Stimulated activated CD4-positive, alpha-beta T cell treated with anti-CD3 and anti-CD28 coated beads, TNF-alpha, amount 100 ng/mL, for 4 hours (primary cell): ENCODE data around the gene C3orf20.
"Not testable (repeated sequence)": the region's sequence is repeated elsewhere in the genome, so short reads cannot be mapped to it uniquely, and the experiment has no call there.

Experiments used
- DNase-seq, 3 experiments: peaks; one replicate each; pipeline ENCODE4 v3.0.0-alpha.2; 2020; ENCODE audit warnings: low read depth in 3 of 3

The C3orf20 gene

DNA sequence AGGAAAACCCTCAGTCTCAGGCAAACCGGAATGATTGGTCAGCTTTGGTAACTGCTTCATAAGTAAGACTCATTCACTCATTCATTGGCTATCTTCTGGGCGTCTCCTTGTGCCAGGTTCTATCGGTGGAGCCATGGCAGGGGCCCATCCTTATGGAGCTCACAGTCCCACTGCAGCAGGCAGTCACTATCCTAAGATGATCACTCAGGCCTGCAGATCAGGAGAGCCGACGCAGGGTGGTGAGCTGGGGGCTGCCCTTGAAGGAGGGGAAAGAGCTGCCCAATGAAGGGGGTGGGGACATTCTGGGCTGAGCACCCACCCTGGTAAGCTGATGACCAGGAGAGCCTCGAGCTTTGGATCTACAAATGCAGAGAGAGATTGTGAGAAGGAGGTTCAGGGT lies 123.3 kb downstream of the C3orf20 start:
- no peak for DNase-seq

DNA sequence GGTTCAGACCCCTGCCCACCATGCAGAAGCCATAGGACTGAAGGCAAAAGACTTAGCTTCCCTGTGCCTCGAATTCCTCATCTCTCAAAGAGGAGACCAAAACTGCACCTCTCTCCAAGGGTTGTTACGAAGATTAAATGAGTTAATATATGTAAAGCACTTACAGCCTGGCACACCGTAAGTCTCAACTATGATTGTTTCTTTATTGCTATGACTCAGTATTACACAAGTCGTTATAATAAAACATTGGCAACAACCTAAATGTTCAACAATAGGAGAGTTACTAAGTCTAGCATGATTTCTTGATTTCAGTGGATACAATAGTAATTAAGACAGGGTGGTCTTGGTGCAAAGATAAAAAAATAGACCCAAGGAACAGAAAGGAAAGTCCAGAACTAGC lies 124.2 kb downstream of the C3orf20 start:
- no peak for DNase-seq

DNA sequence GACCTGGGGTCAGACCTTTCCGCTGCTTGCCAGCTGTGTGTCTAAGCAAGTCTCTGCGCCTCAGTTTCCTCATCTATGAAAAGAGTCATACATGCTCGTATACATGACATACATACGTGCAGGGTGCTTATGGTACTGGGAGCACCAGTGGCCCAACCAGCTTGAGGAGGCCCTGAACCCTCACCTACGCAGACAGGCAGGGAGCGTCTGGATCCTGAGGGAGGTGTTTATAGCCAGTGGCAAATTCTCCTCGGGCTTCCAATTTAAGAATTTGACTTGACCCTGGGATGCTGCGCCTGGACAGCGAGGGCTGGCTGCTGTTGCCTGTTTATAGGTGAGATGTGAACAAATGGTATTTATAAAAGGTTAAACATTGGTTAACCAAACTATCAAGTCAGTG lies 126.1 kb downstream of the C3orf20 start:
- DNase-seq = no peak

DNA sequence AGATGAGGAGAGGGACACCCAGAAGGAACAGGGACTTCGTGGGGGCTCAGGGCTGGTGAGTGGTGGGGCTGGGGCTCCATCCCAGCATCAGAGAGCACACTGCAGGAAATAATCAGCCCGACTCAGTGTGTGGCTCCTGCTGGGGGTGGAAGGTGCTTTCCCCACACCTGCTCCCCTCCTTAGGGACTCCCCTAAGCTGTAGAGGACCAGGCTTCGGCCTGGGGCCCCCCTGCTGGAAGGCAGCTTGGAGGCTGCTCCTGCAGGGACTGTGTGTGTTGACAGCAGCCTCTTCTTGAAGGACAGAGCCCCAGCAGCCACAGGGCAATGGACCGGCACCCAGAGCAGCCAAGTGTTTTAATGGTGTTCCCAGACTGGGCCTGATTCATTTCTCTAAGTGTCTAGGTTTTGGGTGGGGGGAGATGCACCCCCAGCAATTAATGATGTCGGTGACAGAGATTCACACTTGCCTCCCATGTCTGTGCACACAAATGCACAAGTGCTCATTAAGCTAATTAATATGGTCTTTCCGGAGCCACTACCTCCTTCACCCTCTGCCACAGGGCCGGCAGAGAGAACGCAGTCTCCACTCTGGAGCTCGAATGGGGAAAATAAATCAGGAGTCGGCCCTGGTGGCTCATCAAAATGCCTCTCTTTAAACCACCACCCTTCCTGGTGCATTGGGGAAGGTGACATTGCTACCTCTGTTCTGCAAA lies 126.9 kb downstream of the C3orf20 start:
- DNase-seq = no peak

DNA sequence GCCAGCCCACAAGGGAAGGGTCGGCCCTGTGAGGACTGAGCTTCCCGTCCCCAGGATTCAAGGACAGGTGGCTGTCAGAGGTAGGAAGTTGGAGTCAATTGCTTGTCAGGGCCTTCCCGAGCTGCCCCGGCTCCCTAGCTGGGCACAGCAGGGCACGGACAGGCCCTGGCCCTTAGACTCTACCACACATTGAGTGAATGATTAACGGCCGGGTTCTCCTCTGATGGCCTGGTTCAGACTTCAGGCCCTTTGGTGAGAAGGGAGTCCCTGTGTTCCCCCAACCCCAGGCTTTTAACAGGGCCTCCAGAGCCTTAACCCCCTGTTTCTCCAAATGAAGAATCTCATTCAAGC lies 127.4 kb downstream of the C3orf20 start:
- no peak for DNase-seq

DNA sequence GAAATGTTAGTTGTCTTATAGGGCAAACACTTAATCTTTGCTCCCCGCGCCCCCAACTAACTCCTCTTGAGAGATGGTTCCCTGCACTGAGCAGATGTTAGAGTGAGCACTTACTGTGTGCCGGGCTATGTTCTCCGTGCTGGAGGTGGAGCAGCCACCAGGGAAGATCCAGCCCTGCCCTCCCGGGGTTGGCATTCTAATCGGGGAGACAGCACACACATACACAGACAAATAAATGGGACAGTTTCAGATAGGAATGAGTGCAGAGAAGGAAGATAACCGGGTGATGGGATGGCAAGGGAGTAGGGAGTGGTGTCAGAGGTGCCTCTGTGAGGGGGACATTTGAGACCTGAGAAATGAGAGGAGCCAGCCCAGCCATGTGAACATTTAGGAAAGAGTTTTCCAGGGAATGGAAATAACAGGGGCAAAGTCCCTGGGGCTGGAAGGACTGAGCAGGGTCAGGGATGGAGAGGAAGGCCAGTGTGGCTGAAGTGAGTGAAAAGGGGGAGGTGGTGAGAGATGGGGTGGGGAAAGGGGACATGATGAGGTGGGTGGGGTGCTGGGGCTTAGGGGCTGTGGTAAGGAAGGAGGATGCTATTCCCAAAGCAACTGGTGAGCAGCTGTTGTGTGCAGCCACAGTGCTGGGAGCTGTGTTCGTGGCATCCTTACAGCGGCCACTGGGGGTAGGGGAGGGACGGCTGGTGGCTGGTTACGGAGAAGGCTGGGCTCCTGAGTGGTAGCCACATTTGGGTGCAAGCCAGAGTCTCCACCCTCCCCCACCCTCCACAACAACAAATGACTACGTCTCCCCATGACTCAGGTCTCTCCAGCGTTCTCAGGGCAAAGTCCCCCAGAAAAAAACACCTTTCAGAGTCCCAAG lies 128.4 kb downstream of the C3orf20 start:
- DNase-seq = no peak

DNA sequence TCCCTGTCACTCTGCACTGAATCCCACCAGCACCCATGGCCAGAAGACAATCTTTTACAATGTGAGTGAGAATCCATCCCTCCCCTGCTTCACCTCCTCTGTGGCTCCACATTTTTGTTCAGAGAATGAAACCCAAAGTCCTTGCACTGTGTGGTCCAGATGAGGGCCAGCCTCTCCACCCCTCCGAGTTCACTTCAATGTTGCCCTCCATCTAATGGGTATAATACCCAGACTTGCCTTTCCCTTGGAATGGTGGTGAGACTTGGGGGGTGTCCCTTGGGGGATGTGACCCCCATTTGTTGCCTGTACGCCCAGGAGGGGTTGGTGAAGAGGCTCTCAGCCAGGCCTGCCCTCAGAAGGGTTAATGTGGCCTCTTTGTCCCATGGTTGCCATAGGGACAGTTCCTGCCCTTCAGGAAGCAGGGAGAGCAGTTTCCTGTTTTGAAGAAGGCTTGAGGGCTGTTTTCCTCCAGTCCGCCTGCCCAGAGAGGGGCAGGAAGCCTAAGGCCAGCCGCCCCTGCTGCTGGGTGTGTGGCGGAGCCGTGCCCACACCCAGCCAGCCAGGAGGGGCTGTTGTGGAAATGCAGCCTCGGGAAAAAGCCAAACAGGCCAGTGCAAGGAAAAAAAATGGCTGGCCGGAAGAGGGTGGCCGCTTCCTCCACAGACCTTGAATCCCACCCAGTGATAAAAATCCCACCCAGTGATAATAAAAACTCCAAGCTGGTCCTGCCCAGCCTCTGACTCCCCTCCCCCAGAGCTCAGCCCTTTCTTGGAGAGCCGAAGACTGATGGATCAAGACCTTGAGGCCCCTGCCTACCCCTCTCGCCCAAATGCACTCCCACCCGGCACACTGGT lies 129.3 kb downstream of the C3orf20 start:
- DNase-seq = no peak

DNA sequence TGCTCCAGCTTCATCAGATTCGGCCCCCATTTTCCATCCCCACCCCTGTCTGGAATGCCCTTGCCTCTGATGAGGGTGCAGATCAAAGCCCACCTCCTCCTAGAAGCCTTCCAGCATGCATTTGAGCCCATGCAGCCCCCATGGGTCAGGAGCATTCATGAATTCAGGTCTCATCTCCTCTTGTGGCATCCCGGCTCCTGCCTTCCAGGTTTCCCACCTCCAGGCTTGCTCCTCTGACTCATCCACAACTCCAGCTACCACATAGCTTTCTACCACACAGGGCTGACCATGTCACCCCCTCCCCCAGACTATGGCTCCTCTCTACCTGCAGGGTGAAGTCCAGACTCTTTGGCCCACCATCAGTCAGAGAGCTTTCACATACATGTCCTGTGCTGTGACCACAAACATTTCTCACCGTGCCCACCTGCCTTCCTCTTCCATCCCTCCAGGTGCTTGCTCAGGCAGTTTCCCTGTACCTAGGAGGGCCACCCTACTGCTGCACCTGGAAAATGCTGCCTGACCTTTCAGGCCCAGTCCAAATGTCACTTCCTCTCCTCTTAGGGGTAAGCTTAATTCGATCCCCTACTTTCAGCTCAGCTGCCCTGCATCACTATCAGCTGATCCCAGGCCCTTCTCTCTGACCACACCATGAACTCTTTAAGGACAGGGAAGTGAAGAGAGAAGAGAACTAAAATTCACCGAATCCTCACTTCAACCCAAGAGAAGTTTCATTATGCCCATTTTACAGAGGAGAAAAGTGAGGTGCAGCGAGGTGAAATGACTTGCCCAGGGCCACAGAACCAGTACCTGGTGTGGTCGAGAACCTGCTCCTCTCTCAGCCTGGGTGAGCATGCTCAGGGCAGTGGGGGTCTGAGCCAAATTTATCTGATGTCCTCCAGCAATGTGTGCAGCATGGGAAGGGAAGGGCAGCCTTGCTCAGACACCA lies 130.2 kb downstream of the C3orf20 start:
- no peak for DNase-seq

DNA sequence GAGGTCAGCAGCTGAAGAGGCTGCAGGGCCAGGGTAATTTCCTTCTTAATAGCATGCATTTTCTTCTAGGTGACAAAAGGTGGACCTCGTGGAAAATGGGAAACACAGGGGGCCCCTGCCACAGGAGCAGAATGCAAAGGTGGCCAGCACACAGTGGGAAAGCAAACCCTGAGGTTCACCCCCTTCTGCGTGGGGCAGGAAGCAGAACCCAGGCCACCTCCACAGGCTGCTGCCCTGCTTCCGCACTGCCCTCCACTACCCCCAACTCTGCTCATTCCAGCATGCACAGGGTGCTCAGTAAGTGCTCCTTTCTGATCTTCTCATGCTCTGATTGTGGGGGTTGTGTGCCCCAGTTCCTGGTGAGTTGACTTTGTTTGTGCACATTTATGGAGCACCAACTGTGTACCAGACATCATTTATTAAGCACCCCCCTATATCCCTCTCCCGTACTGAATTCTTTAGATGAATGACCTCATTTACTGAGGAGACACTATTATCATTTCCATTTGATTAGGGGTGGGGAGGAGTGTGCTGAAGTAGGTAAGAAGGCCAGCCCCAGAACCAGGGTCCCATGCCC lies 131.1 kb downstream of the C3orf20 start:
- no peak for DNase-seq

DNA sequence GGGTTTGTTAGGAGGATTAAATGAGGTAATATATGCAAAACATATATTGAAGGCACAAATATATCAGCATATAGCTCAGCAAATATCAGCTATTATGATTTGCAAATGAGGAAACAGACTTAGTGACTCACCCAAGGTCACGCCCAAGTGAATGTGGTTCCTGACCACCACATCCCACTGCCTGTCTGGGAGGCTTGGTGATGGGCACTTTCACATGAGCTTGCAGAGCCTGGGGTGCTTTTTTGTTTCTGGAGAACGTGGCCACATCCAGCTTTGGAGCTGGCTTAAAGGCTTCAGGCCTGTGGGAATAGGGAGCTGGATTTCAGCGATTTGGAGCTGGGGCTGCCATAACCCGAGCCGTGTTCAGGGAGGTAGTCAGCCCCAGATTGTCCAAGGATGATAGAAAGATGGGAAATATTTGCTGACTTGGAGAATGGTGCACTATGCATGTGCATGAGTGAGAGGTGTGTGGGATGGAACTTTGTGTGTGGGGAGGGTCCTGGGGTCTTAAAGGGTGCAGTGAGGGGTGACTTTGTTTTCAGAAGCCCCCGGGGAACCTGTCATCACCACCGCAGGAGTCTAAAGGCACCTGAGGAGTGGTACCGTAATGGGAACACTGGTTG lies 131.8 kb downstream of the C3orf20 start:
- DNase-seq = no peak

DNA sequence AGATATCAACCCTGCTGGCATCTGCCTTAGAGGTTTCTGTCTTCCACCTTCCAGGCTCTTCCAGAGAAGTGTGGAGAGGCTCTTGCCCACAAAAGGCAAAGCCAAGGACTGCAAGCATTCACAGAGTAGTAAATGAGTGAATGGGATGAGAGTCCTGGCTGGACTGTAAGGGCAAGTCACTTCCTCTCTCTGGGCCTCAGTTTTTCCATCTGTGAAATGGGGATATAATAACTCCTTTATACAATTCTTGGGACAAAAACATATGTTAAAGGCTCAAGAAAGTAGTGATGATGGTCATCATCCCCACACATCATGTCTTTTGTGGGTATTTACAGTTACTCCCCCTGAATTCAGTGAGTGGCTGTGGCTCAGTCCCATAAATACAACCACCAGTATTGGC lies 133.1 kb downstream of the C3orf20 start:
- DNase-seq = no peak

DNA sequence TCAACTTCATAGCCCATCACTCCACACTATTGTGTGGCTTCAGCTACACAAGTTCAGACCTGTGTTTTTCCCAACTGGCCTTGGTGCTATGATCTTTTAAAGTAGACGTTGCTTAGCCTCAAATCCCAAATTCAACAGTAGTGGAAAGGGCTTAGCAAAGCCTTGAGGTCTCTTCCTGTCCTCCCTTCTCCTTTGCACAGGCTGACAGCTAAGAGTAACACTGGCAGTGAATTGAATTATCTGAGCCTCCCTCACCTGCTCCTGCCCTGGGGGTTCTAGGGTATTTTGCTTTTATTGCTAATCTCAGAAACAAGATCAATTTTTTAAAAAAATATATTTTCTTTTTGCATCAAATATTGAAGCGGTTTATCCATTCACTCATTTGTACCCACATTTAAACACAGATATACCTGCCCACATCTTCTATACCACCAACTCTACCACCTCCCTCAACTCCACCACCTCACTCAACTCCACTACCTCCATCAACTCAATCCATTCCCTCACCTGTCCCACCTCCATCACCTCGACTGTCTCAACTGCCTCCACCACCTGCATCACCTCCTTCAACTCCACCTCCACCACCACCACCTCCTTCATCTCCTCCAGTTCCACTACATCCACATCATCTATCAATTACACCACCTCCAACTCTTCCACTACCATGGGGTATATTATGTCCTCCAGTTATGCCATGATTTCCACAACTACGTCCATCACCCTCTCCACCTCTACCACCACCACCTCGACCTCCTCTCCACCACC lies 133.7 kb downstream of the C3orf20 start:
- no peak for DNase-seq

DNA sequence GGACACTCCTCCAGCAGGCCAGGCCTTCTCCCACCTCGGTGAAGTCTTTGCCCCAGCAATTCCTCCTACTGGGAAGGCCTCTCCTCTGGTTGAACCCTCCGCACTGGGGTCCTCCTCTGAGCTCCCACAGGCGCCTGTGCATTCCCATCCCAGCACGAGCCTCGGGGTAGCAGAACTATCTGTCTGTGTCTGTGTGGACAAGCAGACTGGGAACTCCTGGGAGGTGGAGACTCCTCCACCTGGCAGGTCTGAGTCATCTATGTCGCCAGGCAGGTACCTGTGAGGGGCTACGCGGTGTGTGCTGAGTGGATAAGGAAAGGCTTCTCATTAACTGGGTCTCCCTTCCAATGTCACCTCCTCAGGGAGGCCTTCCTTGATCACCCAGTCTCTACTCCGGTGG lies 134.7 kb downstream of the C3orf20 start:
- DNase-seq = not testable (repeated sequence)

DNA sequence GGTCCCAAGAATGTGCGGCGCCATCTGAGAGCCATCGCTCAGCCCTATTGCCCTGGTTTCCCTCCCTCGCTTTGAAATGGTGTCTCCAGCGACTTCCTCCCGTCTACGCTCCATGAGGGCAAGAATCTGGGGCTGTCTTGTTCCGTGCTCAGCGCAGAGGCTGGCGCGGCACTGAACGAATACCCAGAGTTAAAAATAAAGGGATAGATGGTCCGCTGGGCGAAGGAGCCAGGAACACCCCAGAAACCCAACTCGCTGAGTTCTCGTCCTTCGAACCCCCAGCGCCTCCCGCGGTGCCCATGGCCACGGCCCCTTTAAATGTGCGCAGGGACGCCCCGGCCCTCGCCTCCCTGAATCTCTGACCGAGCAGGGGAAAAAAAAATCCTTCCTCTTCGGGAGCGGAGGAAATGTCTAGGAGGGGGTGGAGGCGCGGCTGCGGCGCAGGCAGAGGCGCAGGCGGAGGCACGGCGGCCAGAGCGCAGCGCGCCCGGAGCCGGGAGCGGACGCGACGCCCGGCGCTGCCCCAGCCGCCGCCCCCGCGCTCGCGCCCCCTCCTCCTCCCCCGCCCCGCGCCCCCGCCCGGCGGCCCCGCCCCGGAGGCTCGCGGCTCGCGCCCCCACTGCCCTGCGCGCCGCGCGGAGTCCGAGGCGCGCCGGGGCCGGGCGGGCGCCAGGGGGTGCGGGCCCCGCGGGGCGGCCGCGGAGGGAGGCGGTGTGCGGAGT lies 135.3 kb downstream of the C3orf20 start:
- no peak for DNase-seq

DNA sequence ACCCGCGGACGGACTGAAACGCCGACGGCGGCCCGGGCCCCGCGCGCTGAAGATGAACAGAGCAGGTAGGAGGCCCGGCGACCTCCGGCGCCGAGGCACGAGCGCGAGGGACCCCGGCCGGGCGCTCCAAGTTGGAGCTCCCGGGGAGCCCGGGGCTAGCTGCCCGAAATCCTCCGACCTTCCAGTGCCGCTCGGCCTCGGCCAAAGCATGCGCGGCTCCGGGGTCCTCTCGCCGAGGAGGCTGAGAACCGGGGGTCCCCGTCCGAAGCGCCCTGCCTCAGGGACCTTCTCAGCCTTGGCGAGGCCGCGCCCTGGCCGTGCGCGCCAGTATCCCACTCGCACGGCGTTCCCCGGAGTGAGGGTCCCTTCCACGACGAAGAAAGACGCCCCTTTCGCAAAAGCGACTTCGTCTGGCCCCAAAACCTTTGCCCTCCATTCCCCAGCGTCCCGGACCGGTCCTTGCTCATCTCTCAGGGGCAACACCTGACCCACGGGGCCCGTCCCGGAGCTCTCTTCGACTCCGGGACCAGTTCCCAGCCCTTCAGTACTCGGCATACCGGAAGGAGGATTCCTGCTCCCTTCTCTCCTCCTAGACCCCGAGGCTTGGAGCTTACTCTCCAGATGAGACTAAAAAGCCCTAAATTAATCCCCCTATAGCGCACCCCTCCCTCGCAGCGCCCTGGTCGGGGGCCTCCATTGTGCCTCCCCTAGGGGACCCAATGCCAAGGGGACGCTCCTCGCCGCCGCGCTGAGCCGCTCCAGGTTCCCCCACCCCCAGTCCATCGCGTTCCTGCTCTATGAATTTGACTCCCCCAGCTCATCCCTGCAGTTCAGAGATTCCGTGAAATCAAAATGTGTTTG lies 136.1 kb downstream of the C3orf20 start:
- DNase-seq = no peak

DNA sequence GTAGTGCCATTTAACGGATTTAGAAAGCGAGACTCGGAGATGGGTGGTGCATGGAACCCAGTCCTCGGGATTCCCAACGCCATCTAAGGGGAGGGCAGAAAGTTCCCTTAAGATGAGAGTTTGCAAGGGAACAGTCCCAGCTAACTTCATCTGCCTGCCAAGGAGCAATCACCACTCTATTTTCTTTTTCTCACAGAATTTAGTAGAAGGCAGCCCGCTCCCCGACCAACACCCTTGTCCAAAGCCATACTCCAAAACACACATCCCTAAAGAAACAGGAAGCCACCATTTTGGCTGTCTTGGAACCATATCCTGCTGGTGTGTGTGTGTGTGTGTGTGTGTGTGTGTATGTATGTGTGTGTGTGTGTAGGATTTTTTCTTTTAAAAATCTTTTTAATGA lies 136.7 kb downstream of the C3orf20 start:
- no peak for DNase-seq

DNA sequence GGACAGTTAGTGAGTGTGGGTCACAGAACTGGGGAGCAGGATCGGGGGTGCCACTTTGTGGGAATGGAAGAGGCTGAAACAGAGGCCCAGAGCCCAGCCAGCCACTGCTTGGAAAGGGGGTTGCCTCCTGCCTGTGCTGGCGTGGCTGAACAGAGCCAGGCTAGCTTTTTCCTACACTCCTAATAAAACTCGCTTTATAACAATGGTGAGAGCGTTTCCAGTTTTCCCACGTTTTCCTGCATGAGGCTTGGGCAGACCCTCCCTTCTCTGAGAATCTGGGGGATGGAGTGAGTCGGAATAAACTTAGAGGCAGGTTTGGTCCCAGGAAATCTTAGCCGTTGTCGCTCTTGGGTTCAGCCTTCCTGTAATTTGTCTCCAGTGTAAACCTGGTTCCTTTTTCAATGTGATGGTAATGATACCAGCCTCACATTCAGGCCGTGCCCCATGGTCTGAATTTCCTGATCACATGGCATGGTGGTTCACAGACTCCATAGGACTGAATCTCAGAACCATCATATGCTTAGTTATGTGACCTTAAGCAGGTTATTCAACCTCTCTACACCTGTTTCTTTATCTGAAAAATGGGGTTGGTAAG lies 137.4 kb downstream of the C3orf20 start:
- DNase-seq = no peak

DNA sequence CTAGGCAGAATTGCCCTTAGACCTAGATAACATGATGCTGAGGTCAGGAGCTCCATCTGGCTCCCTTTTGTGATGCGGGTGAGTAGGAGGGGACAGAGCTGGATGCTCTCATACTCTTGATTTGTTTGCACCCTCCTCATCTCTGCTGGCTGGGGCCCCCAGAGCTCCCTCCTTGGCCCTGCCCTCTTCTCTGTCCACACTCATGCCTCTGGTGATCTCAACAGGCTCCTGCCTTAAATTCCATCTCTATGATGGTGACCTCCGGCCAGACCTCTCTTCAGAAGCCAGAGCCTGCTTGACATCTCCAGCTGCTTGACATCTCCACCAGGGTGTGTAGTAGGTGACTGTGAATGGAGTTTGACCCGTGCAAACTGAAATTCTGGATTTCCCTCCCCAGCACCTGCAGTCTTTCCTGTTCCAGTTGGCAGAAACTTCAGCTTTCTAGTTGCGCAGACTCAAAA lies 139.5 kb downstream of the C3orf20 start:
- DNase-seq = no peak
